RKO (cell line): ENCODE measurements around the gene PSENEN.

Experiments
- DNase-seq: peaks from one replicate; pipeline ENCODE4 v3.0.0-alpha.2; 2016; ENCODE audit warnings: low spot score

Gene PSENEN

DNA sequence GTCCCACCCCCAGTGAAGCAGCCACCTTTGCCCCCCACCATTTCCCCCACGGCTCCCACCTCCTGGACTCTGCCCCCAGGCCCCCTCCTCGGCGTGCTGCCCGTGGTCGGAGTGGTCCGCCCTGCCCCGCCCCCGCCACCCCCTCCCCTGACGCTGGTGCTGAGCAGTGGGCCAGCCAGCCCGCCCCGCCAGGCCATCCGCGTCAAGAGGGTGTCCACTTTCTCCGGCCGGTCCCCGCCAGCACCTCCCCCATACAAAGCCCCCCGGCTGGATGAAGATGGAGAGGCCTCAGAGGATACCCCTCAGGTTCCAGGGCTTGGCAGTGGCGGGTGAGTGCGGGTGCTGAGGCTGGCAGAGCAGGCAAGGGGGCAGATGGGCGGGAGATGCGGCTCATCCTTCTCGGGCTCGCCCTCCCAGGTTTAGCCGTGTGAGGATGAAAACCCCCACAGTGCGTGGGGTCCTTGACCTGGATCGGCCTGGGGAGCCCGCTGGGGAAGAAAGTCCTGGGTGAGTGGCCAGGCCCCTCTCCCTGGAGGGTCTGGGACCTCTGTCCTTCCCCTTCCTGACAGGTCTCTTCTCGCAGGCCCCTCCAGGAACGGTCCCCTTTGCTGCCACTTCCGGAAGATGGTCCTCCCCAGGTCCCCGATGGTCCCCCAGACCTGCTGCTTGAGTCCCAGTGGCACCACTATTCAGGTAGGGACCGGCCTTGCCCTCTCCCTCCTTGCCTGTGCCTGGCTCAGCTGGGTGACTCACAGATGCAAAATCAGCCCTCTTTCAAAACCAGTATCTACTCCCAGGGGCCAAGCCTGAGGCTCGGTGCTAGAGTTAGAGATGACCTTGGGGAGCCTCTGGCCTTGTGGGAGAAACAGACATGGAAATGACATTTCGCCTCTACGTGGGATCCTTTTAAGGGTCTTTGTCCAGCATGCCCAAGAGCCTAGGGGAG is 12.0 kb upstream of the PSENEN start:
- DNase-seq = no peak

DNA sequence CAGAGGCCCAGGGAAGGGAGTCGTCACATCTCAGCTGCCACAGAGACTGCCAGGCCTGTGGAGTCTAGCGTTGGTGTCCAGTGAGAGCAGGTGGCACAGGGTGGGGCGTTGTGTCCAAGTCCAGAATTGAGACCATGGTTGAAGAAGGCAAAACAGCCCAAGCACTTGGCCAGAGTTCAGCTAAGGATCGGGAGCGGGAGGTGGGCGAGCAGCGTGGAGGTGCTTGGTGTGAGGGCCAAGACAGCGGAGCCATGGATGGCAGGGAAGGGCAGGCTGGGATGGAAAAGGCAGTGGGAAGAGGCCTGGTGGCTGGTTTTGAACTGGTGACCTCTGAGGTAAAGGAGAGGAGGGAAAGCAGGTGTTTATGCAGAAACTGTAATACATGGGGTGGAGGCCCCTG is 11.2 kb upstream of the PSENEN start:
- DNase-seq = no peak

DNA sequence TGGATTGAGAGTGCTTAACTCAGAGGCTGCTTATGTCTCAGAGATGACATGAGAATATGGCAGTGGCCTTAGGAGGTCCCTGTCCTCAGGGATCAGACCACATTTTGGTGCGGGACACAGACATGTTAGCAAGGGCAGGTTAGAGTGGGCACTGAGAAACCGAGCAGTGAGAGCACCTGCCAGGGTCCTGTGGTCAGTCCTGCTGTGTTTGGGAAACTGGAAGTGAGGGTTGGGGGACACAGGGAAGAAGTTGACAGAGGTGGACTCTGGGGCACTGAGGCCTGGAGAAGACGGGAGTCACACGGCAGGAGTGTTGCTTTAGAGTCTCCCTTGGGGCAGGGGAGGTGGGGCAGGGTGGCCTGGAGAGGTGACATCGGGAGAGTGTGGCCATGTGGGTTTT is 10.6 kb upstream of the PSENEN start:
- DNase-seq = no peak

DNA sequence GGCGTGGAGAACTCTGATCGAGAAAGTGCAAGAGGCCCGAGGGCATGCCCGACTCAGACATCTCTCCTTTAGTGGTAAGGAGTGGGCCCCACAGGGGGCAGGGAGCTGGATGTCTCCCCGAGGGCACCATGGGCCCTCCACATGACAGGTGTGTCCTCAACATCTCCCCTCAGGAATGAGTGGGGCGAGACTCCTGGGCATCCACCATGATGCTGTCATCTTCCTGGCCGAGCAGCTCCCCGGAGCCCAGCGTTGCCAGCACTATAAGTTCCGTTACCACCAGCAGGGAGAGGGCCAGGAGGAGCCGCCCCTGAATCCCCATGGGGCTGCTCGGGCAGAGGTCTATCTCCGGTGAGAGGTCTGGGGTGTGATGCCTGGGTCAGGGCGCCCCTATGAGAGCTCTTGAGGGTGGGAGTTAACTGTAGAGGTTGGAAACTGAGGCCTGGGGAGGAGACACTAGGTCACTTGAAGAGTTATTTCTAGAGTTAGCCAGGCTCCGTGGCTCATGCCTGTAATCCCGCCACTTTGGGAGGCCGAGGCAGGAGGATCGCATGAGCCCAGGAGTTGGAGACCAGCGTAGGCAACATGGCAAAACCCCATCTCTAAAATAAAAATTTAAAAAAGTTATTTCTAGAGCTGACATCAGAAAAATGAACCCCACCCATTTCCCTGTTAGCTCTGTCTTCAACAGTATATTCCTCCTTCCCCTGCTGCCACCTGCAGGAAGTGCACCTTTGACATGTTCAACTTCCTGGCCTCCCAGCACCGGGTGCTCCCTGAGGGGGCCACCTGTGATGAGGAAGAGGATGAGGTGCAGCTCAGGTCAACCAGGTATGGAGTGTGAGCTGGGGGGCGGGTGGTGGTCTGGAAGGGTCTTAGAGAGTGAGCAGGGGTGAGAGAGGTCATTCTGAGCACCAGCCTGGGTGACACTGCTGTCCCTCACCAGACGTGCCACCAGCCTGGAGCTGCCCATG is 8.3 kb upstream of the PSENEN start:
- DNase-seq = no peak

DNA sequence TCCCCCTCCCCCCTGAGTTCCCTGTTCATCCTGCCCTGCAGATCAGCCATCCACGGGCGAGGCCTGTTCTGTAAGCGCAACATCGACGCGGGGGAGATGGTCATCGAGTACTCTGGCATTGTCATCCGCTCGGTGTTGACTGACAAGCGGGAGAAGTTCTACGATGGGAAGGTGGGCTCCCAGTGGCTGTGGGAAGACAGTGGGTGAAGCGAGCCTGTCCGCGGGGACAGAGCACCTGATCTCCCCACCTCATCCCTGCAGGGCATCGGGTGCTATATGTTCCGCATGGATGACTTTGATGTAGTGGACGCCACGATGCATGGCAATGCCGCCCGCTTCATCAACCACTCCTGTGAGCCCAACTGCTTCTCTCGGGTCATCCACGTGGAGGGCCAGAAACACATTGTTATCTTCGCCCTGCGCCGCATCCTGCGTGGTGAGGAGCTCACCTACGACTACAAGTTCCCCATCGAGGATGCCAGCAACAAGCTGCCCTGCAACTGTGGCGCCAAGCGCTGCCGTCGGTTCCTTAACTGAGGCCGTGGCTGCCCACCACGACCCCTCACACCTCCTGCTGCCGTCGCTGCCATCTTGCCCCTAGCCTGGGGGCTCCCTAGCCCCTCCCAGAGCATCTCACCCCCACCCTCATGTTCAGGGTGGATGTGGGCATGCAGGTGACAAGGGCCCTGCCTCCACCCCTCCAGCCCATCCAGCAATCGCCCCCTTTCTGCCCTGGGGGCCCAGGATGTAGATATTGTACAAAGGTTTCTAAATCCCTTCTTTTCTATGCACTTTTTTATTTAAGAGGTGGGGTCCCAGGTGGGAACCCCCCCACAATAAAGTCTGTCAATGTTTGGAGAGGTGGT is 7.2 kb upstream of the PSENEN start:
- DNase-seq = no peak

DNA sequence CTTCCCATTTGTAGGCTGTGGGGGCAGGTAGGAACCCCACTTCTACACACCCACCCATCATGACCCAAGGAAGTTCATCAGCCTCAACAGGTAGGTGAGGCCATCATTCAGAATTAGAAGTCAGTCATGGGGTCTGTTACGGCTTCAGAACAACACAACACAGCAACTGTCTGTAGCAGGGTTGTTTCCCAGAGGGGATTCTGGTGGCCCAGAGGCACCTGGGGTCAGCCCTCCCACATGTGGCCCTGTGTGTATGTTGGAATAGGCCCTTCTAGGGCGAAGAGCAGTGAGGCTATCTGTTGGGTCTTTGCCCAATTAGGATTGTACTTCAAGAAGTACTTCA is 6.6 kb upstream of the PSENEN start:
- DNase-seq = no peak

DNA sequence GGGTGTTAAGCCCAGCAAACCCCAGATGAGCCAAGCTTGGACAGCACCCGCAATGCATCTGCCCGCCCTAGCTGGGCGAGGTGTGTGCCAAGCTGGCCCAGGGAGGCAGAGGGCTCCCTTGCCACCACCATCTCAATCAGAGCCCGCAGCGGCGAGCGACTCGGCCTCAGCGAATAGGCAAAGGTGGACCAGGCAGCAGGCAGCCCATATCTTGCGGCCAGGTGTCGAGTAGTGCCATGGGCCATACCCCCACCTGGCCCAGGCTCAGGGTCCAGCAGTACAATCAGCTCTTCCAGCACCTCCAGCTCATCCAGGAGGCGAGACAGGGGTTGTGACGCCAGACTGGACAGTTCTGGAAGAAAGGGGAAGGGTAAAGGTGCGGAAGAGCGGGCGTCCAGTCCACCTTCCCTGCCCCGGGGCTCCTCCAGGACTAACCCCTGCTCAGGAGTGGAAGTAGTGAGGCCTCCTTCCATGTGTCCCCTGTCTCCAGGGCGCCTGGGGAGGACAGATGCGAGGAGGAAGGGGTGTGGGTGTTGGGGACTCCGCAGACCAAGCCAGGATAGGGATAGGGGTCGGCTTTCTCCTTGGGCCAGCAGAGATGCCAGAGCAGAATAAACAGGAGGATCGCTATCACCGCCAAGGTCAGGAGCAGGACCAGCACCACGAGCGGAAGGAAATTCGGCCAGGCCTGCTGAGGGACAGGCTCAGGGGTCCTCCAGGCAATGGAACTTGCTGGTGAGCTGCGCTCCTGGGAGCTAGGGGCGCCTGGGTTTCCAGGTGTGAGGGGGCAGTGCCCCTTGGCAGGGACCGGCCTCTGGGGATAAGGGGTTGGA is 6.0 kb upstream of the PSENEN start:
- DNase-seq = no peak

DNA sequence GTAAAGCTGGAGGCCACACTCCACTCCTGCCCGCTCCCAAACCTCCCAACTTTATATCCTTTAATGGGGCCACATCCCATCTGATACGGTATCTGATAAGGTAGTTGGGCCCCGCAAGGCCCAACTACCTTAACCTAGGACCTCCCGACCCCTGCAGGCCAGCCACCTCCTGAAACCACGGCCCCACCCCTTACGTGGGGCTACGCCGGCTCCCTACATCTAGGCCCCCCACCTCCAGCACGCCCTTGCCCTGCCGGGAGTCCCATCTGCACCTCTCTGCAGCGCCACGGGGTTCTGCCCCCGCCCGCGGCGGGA is 5.4 kb upstream of the PSENEN start:
- no peak for DNase-seq

DNA sequence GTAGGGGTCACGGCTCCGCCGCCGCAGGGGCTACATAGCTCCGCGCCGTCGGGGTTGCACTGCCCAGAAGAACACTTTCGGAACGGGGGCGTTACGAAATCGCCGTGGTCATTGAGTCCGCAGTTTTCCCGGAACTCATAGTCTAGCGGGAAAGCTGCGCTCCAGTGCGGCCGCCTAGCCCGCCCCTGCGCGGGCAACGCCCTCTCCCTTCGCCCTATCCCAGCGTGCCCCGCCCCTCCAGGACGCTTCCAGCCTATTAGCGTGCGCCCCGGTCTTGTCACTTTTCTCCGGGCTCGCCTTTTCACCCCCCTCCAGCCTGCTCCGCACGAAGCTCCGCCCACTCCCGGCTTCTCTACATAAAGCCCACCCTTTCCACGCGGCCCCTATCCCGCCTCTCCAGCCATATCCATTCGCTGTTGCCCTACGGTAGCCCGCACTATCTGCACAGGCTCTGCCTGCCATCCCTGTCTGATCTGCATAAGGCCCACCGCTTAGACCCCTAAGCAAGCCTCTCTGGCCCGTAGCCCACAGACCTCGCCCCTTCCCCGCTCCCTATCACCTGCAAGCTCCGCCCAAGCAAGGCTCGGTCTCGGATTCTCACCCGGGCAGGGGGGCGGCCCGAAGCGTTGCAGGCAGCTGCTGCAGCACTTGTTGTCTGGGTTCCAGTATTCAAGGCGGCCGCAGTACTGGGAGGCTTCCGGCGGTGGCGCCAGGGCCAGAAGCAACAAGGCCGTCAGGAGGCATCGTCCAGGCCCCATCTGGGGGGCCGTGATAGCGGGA is 4.8 kb upstream of the PSENEN start:
- DNase-seq = peak; percentile 97

DNA sequence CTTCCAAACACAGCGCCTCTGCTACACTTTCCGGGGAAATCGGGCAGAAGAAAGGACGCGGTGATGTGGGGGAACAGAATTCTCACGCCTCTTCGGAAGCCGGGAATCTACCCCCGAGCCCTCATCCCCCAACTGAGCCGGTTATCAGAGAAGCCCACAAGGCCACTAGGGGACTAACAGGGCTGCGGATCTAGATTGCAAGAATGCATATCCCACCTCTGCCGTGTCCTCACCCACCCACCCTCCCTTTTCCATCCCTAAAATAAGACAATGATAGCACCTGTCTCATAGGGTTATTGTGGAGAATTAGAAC is 4.3 kb upstream of the PSENEN start:
- no peak for DNase-seq

DNA sequence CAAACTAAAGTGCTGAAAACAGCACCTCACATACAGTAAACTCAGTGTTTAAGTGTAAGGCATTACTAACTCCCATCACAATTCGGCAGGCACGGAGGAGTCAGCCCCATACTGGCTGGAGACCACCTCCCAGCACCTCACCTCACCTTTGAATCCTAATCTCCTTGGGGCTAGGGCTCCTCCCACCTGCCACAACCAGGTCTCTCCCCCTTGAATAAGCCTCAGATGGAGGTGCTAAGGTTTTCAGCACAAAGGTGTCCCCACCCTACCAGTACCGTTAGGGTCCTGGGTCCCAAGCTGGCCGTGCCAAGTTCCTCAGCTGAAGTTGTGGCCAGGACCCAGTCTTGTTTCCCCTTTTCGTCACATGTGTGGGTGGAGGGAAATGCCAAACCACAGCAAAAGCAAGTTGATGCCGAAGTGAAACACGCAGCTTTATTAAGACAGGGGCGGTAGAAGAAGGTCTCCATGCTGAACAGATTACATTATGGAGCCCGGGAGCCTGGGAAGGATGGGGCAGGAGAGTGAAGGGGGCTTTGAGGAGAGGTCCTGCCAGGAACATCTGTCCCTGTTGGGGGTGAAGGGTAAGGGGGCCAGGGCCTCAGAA is 3.2 kb upstream of the PSENEN start, which contains the start of gene IGFLR1:
Gene IGFLR1, minus strand, starts transcription at position 332 of the 604 bp plus-strand sequence. CDS start 1,272 bp downstream, outside the sequence.
- no peak for DNase-seq

DNA sequence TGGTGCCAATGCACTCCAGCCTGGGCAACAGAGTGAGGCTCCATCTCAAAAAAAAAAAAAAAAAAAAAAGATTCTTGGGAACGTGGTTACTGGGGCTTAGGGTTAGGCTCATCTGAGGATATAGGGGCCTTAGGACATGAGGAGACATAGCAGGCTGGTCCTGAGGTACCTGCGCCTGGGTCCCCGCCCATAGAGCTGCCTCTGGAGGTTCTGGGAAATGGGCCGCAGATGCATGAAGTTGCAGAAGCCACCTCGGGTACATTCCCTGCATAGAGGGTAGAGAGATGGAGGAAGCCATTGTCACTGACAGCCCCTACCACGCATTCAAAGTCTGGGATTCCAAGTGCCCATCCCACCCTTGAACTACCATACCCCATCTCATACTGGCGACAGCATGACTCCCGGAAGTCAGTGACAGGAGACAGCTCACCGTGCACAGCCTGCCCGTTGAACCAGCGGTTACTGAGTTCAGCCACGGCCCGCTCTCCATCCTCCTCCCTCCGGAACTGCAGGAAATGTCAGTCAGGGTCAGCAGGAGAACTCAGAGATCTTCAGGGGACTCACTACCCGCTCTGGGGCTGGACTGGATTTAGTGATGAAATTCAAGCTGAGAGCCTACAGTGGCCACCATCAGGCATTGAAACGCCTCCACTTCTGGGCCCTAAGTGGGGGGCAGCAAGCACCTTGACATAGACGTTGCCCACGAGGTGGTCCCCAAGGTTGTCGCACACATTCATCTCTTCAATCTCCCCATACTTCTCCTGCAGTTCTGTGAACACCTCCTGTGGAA is 1.6 kb upstream of the PSENEN start:
- DNase-seq = no peak

DNA sequence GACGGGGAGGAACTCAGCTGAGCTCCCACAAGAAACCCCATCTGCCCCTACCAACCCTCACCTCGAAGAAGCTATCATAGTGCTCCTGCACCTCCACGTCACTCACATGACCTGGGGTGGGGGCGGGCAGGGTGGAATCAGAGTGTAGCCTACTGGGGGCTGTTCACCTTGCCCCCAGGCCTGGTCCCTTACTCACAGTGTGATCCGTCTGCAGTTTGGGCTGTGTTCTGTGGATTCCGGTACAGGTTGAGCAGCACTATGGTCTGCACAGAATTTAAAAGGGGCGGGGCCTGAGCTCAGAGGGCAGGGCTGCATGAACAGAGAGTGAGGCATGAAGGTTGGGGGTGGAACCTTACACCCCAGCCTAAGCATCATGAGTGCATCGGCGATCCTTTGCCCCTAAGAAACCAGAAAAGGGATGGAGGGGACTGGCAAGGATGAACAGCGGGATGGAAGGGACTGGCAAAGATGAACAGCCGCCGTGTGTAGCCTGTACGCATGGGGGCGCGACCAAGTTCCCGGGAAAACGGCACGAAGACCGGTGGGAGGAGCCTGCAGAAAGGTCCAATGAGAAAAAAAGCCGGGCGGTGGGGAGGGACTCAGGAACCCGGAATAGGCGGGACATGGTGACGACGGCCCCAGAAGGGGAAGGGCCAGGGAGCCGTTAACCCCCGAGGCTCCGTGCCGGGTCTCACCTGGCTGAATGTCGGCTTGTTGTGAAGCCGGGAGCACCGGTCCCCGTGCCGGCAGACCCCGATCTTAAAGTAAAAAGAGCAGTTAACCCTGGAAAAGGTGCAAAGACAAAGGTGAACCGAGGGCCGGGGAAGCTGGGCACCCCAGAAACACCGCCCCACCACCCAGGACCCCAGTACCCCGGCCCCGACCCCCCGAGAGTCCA is 772 bp upstream of the PSENEN start:
- DNase-seq = peak; percentile 96

DNA sequence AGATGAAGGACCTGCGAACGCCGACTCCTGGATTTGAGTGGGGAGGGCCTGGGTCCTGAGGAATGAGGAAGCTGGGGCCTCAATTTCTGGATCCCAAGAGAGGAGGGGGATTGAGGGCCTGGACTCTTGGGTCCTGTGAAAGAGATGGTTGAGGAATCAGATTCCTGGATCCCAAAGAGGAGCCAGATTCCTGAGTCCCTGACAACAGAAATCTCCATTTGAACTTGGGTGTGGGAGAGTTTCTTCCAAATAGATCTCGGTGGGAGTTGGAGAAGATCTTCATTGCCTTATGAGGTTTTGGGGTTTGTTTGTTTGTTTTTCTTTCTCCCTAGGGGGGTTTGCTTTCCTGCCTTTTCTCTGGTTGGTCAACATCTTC is 624 bp downstream of the PSENEN start:
- DNase-seq = no peak

DNA sequence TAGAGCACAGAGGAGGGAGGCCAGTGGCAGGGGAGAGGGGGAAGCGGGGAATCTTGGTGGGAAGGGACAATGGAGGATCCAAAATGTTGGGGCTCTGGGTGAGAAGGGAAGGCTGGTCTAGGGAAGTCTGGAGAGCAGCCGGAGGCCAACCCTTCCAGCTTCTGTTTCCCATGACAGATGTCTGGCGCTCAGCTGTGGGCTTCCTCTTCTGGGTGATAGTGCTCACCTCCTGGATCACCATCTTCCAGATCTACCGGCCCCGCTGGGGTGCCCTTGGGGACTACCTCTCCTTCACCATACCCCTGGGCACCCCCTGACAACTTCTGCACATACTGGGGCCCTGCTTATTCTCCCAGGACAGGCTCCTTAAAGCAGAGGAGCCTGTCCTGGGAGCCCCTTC is 1.1 kb downstream of the PSENEN start:
- no peak for DNase-seq

DNA sequence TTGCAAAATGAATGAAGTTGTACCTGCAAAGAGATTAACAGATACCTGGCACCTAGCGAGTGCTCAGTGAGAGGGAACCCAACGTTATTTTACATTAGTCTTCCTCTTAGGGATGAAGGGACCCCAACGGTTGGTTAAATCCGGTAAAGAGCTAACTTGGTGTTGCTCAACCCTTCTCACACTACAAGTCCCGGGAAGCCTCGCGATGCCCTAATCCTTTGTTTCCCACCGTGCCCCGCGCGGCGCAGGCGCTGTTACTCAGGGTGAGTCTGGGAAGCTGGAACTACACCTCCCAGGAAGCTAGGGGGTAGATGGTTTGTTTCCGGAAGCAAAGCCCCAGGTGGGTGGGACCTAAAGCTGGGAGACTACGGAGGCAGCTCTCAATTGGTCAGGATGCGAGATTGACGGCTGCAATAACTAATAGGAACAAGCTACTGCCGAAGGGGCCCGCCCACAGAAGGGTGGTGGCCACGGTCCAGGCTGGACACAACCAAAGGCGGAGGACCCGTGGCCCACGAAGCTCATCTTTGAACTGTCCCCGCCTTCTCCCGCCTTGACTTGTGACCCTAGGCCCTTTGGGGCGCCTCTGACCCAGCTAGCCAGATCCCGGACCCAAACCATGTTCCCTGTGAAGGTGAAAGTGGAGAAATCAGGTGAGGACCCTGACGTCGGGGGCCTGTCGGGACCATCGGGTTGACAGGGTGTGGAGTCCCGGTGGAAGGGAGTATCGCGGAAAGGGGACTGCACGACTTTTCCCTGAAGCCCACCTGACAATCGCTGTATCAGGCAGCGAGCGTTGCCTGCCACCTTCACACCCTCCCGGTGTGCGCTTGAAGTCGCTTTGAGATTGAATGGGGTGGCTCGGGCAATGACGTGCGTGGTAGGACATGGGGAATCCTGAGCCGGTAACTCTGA is 2.9 kb downstream of the PSENEN start, which contains the start of gene LIN37:
Gene LIN37, plus strand, starts transcription at position 471 of the 915 bp plus-strand sequence. Its CDS starts 149 bp downstream, at position 620.
- DNase-seq = peak; percentile 98

DNA sequence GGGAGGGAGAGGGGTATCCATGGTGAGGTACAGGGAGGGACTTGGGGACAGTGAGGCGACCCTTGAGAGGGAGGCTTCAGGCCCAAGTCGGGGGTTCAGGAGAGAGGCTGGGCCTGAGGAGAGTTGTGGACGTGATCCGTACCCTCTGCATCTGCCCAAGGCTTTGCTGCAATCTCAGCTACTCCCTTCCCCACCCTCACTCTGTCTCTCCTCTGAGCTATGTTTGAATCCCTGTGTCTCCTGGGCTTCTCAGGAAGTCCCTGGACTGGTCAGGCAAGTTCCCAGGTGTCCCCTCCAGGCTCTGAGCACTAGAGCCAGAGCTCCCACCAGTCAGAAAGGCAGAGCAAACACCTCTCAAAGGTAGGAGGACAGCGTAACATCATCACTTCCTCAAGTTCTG is 4.7 kb downstream of the PSENEN start:
- no peak for DNase-seq
